RWPE2 (cell line): ENCODE results near the gene VPS16.

ENCODE experiments used
- ATAC-seq: fragments of 200-7000 bp; cut with Tn5 transposase; 3 replicates; pipeline ENCODE4 v1.9.1; 2021; ENCODE audit warnings: low read depth
- DNase-seq: peaks from one replicate; pipeline ENCODE4 v3.0.0-alpha.2; 2020; ENCODE audit warnings: low spot score
- H3K27ac ChIP-seq: fragments of 450-650 bp; 2 replicates; pipeline ENCODE4 v1.5.1; 2017; ENCODE audit warnings: mild to moderate bottlenecking; ENCODE audit not compliant: poor library complexity, severe bottlenecking
- H3K27me3 ChIP-seq: fragments of 250-450 bp; sonication (Bioruptor Pico); 2 replicates; pipeline ENCODE4 v1.5.1; 2021; ENCODE audit warnings: mild to moderate bottlenecking, moderate library complexity; ENCODE audit not compliant: insufficient read depth, poor library complexity, severe bottlenecking
- H3K36me3 ChIP-seq: fragments of 250-450 bp; sonication (Bioruptor Pico); 2 replicates; pipeline ENCODE4 v1.5.1; 2020; ENCODE audit warnings: low read depth, mild to moderate bottlenecking, moderate library complexity
- H3K4me1 ChIP-seq: fragments of 250-450 bp; sonication (Bioruptor Pico); 2 replicates; pipeline ENCODE4 v1.5.1; 2021; ENCODE audit warnings: mild to moderate bottlenecking, moderate library complexity; ENCODE audit not compliant: insufficient read depth, poor library complexity, severe bottlenecking
- H3K4me3 ChIP-seq: fragments of 250-450 bp; sonication (Bioruptor Pico); 2 replicates; pipeline ENCODE4 v1.5.1; 2021; ENCODE audit warnings: mild to moderate bottlenecking, moderate library complexity; ENCODE audit not compliant: severe bottlenecking
- H3K9me3 ChIP-seq: fragments of 250-450 bp; sonication (Bioruptor Pico); 2 replicates; pipeline ENCODE4 v1.5.1; 2021; ENCODE audit warnings: mild to moderate bottlenecking, moderate library complexity; ENCODE audit not compliant: severe bottlenecking
- CTCF ChIP-seq: fragments of 450-650 bp; IDR thresholded peaks from one replicate; pipeline ENCODE4 v1.5.1; 2017; ENCODE audit warnings: mild to moderate bottlenecking, moderate library complexity; ENCODE audit not compliant: poor library complexity, severe bottlenecking

VPS16 gene

GRCh38 chr20:2833761-2834160 is 6.8 kb upstream of the VPS16 start:
- Histone ChIP-seq H3K4me3 (no peak overlapping the region), H3K4me1 (peaks cover 10% of the 10 kb centered on the region), H3K27me3 (no peaks in the 10 kb centered on the region), H3K27ac (no peak overlapping the region), H3K9me3 (no peaks in the 10 kb centered on the region), H3K36me3 (peaks cover 10% of the 10 kb centered on the region)
- TF ChIP-seq CTCF: no peak
- DNase-seq (no peak), ATAC-seq (no peak)

GRCh38 chr20:2834401-2835110 is 6.0 kb upstream of the VPS16 start:
- ATAC-seq (no peak), DNase-seq (no peak)
- no peaks in the 10 kb centered on the region for H3K27me3 ChIP-seq
- no peak overlapping the region for H3K4me3 ChIP-seq
- TF ChIP-seq CTCF: no peak
- H3K27ac ChIP-seq: no peak overlapping the region
- peaks cover 11% of the 10 kb centered on the region for H3K4me1 ChIP-seq
- peaks cover 10% of the 10 kb centered on the region for H3K36me3 ChIP-seq
- H3K9me3 ChIP-seq: no peaks in the 10 kb centered on the region

GRCh38 chr20:2835331-2835796 is 5.2 kb upstream of the VPS16 start:
- H3K9me3 ChIP-seq: no peaks in the 10 kb centered on the region
- no peak overlapping the region for H3K27ac ChIP-seq
- DNase-seq (no peak), ATAC-seq (no peak)
- no peak for TF ChIP-seq CTCF
- no peaks in the 10 kb centered on the region for H3K27me3 ChIP-seq
- H3K4me1 ChIP-seq: peaks cover 14% of the 10 kb centered on the region
- H3K4me3 ChIP-seq: no peak overlapping the region
- H3K36me3 ChIP-seq: peaks cover 10% of the 10 kb centered on the region

- no peak for TF ChIP-seq CTCF
- Histone ChIP-seq H3K9me3 (no peaks in the 10 kb centered on the region), H3K4me3 (no peak overlapping the region), H3K36me3 (peaks cover 10% of the 10 kb centered on the region), H3K27me3 (no peaks in the 10 kb centered on the region), H3K4me1 (peaks cover 14% of the 10 kb centered on the region), H3K27ac (no peak overlapping the region)
- ATAC-seq (no peak), DNase-seq (no peak)
These were observed 4.5 kb upstream of the VPS16 start for GRCh38 chr20:2836035-2836434.

- Histone ChIP-seq H3K4me3 (no peak overlapping the region), H3K27ac (no peak overlapping the region), H3K9me3 (no peaks in the 10 kb centered on the region), H3K4me1 (peaks cover 7% of the 10 kb centered on the region), H3K27me3 (no peaks in the 10 kb centered on the region), H3K36me3 (peaks cover 10% of the 10 kb centered on the region)
- ATAC-seq: no peak
- TF ChIP-seq CTCF: no peak
- DNase-seq: no peak
These were observed 3.2 kb upstream of the VPS16 start for GRCh38 chr20:2837221-2837960.
